HUES6 (cell line): ENCODE measurements around the gene IQSEC3.
"Not testable (repeated sequence)": the region's sequence is repeated elsewhere in the genome, so short reads cannot be mapped to it uniquely, and the experiment has no call there.

Experiments
- H3K27ac ChIP-seq: 2 replicates; pipeline ENCODE4 v1.7.0; 2013; ENCODE audit warnings: low read depth, mild to moderate bottlenecking, low read length, inconsistent platforms
- H3K27me3 ChIP-seq: 2 replicates; pipeline ENCODE4 v1.6.1; 2013; ENCODE audit warnings: low read length; ENCODE audit not compliant: control insufficient read depth, insufficient read depth
- H3K36me3 ChIP-seq: 2 replicates; pipeline ENCODE4 v1.6.1; 2013; ENCODE audit warnings: low read length; ENCODE audit not compliant: control insufficient read depth, insufficient read depth
- H3K4me1 ChIP-seq: 2 replicates; pipeline ENCODE4 v1.6.1; 2013; ENCODE audit warnings: low read length; ENCODE audit not compliant: control insufficient read depth, insufficient read depth
- H3K4me3 ChIP-seq: 2 replicates; pipeline ENCODE4 v1.5.1; 2013; ENCODE audit warnings: low read depth, low read length
- H3K9ac ChIP-seq: one replicate; pipeline ENCODE4 v1.6.1; 2013; ENCODE audit warnings: mild to moderate bottlenecking, low read length
- H3K9me3 ChIP-seq: 2 replicates; pipeline ENCODE4 v1.6.1; 2013; ENCODE audit warnings: low read depth, low read length; ENCODE audit not compliant: control insufficient read depth, insufficient read depth

IQSEC3 gene

DNA sequence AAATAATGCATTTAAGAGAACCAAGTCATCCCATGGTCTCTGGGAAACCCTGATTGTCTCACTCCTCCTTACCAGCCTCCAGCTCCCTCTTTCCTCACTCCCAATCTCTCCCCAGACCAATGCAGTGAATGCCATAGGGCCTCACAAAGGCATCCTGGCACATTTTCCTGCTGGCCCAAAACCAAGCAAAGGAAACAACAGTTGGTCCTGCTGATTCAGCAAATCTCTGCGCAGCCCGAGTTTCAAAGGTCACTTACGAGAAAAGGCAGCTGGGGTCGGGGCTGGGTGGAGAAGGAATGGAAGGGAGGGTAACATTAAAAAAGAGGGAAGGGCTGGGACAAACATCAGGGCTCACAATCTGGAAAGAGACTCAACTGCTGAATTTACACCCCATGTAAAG lies 5.5 kb downstream of the IQSEC3 start:
- not testable (repeated sequence) for H3K4me1 ChIP-seq, H3K27ac ChIP-seq, H3K9ac ChIP-seq, H3K36me3 ChIP-seq, H3K4me3 ChIP-seq, H3K9me3 ChIP-seq
- H3K27me3 ChIP-seq = peaks cover 68% of the 10 kb centered on the region

DNA sequence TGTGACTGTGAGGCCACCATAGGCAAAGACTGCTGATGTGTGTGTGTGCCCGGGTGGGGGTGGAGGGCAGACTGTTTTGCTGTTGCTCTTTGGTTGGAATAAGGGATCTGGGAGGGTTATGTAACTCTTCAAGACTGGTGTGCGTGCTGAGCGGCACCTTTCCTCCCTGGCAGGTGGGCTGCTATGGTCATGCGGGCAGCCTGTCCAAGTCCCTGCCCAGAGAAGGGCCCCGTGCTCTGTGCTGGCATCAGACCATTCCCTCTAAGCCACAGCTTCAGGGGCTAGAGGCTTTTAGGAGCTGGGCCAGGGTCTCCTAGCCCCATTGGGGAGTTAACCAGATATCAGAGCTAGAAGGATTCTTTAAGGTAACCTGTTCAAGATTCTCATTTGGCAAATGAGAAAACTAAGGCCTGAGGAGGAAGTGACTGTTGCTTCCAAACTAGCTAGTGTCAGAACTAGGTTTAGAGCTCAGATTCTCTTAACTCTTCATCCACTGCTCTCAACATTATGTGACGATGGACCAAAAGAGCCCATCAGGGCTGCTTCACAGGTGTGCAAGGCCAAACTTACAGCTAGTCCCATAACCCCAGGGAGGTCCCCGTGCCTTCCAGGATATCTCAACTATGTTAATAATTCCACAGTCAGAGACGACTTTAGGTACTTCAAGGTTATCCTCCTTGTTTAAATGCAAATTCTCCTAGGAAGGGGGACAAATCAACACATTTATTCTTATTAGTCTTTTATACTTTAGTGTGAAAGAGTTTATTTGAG lies 8.0 kb downstream of the IQSEC3 start:
- not testable (repeated sequence) for H3K4me1 ChIP-seq, H3K4me3 ChIP-seq, H3K36me3 ChIP-seq, H3K9ac ChIP-seq, H3K9me3 ChIP-seq, H3K27ac ChIP-seq
- peaks cover 73% of the 10 kb centered on the region for H3K27me3 ChIP-seq

DNA sequence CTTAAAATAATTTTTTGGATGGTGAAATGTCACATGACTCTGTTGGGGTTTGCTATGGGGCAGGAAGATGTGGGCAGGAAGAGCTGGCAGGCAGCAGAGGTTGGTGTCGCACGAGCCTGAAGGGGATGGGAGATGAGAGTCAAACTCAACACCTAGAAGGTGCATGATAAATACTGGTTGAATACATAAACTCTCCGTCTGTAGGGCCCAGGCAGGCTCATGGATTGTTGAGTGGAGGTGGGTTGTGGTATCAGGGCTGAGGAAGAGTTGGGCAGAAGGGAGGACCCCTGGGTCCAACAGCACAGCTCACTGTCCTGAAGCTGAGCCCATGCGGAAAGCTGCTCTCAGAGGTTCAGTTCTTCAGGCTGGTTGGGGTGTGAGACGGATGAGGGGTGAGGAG lies 9.0 kb downstream of the IQSEC3 start:
- H3K9ac ChIP-seq, H3K9me3 ChIP-seq, H3K36me3 ChIP-seq, H3K27ac ChIP-seq, H3K4me3 ChIP-seq, H3K4me1 ChIP-seq: not testable (repeated sequence)
- H3K27me3 ChIP-seq = peaks cover 73% of the 10 kb centered on the region

DNA sequence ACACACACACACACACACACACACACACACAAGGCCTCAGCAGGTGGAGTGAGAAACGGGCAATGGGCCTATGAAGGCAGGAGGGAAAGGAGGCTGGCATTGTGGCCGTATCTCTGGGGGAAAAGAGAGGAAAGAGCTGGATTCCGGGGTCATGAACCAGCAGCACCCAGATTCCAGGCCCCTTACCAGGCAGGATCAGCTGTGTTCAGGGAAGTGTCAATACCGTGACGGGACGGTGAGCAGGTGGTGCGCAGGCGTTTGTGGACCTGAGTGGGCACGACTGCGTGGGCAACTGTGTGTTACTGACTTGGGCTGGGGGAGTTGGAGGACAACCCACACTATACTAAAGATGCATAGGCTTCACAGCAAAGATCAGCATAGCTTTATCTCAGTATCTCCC lies 9.5 kb downstream of the IQSEC3 start:
- not testable (repeated sequence) for H3K27ac ChIP-seq, H3K36me3 ChIP-seq, H3K4me1 ChIP-seq, H3K9ac ChIP-seq, H3K9me3 ChIP-seq, H3K4me3 ChIP-seq
- peaks cover 73% of the 10 kb centered on the region for H3K27me3 ChIP-seq

DNA sequence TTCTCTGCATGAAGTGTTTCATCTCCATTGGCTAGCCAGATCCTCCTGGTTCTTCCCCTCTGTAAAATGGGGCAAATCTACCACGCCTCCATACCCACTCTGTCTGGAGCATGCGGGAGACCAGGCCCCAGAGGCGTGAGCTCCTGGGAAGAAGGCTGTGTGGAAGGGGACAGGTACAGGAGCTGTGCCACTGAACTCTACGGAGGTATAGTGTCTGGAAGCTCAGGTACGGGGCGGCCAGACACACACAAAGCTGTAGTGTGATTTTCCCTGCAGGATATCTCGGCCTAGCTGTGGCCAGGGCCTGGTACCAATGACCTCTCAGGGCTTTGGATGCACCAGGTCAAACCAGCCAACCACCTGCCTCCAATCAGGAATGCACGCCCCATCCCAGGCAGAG lies 10.0 kb downstream of the IQSEC3 start:
- H3K36me3 ChIP-seq, H3K27ac ChIP-seq, H3K9me3 ChIP-seq, H3K9ac ChIP-seq, H3K4me3 ChIP-seq, H3K4me1 ChIP-seq: not testable (repeated sequence)
- peaks cover 73% of the 10 kb centered on the region for H3K27me3 ChIP-seq

DNA sequence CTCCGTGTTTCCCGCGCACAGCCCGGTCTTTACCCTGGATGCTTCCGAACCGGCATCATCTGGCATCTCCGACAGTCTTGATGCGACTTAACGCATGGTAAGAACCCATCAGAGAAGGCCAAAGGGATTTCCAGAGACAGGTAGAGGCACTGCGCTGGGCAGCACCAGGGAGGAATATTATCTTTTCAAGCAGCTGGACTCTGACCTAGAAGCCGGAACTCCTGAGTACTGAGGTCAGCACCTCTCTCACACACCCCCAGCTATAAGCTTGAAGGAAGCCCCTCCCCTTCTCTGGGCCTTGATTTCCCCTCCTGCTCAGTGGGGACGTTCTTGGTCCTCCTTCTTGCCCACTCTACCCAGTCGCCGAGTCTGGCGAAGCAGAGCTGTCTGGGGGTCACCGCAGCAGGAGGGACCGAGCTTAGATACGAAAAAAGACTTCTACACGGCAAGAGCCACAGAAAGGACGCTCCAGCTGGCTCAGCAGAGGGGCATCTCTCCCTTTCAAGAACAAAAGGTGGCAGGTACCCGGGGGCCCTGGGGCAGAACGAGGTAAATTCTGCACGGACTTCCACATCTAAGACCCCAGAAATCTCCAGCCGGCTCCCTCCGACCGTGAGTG lies 10.6 kb downstream of the IQSEC3 start:
- H3K9me3 ChIP-seq, H3K4me1 ChIP-seq, H3K9ac ChIP-seq, H3K27ac ChIP-seq, H3K4me3 ChIP-seq, H3K36me3 ChIP-seq: not testable (repeated sequence)
- peaks cover 74% of the 10 kb centered on the region for H3K27me3 ChIP-seq

DNA sequence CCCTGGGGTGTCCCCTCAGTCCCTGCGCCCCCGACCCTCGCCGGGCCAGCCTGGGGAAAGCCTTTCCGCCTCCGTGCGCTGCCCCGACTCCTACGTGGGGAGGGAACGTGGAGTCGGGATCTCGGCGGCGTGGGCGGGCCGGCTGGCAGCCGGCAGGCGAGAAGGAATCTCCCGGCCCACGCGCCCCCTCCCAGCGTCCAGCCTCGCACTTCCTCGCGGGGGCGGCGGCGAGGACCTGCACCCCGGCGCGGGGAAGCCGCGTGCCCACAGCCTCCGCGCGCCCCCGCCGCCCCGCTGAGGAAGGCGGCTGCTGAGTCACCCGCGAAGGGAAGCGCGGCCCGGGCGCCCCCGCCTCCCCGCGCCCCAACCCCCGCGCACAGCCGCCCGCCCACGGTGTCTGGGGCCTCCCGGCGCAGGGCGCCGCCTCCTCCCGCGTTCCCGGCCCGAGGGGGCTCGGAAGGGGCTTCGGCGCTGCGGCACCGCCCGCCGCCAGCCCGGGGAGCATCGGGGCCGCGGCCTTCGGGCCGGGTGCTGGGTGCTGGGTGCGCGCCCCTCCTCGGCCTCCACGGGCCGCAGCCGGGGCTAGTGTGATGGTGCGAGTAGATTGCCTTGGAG lies 11.3 kb downstream of the IQSEC3 start:
- not testable (repeated sequence) for H3K4me1 ChIP-seq, H3K9me3 ChIP-seq, H3K36me3 ChIP-seq, H3K27ac ChIP-seq, H3K9ac ChIP-seq
- peak overlapping the region; percentile 16; the same call in 1 of the 2 replicates for H3K4me3 ChIP-seq
- peaks cover 81% of the 10 kb centered on the region for H3K27me3 ChIP-seq

DNA sequence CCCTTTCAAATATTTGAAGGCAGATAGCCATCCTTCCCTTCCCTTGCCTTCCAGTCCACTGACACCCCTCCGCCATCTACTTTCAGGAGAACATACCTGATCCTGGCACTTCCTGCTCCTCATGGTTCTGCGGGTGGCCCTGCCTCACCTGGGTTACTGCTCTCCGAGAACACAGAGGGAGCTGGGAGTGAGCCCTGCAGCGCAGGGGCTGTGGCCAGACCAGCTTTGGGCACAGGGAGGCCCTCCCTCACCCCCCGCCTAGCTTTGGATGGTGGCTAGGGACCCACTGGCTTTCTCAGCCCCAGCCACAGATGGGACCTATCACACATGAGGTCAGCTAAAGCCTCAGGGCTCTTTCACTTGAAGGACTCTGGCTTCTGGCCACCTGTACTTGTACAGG lies 12.4 kb downstream of the IQSEC3 start:
- H3K9ac ChIP-seq = no peak overlapping the region
- H3K36me3 ChIP-seq = no peaks in the 10 kb centered on the region
- H3K4me1 ChIP-seq = no peaks in the 10 kb centered on the region
- peaks cover 89% of the 10 kb centered on the region for H3K27me3 ChIP-seq
- no peak overlapping the region for H3K27ac ChIP-seq
- no peak overlapping the region for H3K4me3 ChIP-seq
- no peaks in the 10 kb centered on the region for H3K9me3 ChIP-seq

DNA sequence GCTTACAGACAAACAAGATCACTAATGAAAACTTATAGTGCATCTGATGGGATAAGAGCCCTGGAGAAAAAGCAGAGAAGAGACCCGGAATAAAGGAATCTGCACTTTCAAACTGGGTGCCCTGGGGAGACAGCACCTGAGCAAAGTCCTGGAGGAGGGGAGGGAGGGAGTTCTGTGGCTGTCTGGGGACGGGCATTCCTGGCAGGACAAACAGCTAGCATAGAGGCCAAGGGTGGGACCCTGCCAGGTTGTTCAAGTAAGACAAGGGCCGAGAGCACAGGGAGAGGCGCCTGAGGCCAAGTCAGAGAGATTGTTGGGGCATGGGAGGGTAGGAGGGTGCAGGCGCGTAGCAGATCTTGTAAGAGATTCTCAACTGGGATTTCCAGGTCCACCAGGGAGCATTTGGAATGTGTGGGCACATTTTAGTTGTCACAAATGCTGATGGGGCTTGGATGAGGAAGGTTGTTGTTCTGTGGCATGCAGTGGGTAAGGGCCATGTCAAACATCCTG lies 14.2 kb downstream of the IQSEC3 start:
- Histone ChIP-seq H3K27ac (no peak overlapping the region), H3K9ac (no peak overlapping the region), H3K4me3 (no peak overlapping the region), H3K4me1 (no peaks in the 10 kb centered on the region), H3K9me3 (no peaks in the 10 kb centered on the region), H3K27me3 (peaks cover 86% of the 10 kb centered on the region), H3K36me3 (no peaks in the 10 kb centered on the region)

DNA sequence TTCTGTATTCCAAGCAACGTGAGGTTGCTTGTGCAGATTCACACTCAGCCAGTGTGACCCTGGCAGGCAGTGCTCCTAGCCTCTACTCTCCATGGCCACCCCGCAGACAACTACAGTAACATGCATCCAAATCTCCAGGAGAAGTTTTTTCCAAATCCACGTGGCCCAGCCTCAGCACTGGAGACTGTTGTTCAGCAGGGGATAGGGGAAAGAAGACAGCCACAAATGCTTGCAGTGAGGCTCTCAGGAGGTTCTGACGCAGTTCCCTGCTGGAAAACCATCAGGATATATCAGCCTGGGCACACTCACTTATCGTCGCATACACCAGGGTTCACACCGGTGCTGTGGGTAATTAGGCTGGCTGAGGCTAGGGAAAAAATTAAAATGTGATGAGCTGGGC lies 16.2 kb downstream of the IQSEC3 start:
- Histone ChIP-seq H3K4me1 (no peaks in the 10 kb centered on the region), H3K27ac (no peak overlapping the region), H3K27me3 (peaks cover 75% of the 10 kb centered on the region), H3K4me3 (no peak overlapping the region), H3K9me3 (no peaks in the 10 kb centered on the region), H3K36me3 (no peaks in the 10 kb centered on the region), H3K9ac (no peak overlapping the region)

DNA sequence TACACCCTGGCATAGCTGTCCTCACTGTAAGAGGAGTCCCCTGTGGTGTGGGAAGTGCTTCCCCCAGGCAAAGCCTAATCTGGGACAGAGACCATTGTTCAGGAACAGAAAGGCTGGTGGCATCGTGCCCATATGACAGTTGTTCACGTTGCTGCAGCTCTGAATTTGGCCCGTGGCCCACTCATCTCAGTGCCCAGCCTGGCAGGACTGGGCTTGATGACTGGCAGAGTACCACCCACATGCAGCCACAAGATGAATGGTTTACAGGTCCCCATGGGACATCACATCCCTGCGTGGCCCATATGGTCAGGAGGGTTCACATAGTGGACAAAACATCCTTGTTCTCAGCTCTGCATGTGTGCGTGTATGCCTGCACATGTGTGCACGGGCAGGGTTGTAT lies 17.5 kb downstream of the IQSEC3 start:
- Histone ChIP-seq H3K27me3 (peaks cover 65% of the 10 kb centered on the region), H3K27ac (no peak overlapping the region), H3K4me3 (no peak overlapping the region), H3K9ac (no peak overlapping the region), H3K9me3 (no peaks in the 10 kb centered on the region), H3K36me3 (no peaks in the 10 kb centered on the region), H3K4me1 (no peaks in the 10 kb centered on the region)
